Activated T-cell treated with anti-CD3 and anti-CD28 coated beads for 24 hours (primary cell): ENCODE results near the gene TGFB1.

ENCODE experiments used
- DNase-seq: peaks from one replicate; pipeline ENCODE4 v3.0.0-alpha.2; 2020; ENCODE audit warnings: low read depth

TGFB1 gene

GRCh38 chr19:41341669-41342490 lies 11.8 kb downstream of the TGFB1 start:
- no peak for DNase-seq

- no peak for DNase-seq
Measured at GRCh38 chr19:41339936-41340335, 13.8 kb downstream of the TGFB1 start.

- no peak for DNase-seq
Measured at GRCh38 chr19:41335467-41335866, 18.3 kb downstream of the TGFB1 start.

- DNase-seq: no peak
Measured at GRCh38 chr19:41334793-41335192, 18.9 kb downstream of the TGFB1 start.

DNA sequence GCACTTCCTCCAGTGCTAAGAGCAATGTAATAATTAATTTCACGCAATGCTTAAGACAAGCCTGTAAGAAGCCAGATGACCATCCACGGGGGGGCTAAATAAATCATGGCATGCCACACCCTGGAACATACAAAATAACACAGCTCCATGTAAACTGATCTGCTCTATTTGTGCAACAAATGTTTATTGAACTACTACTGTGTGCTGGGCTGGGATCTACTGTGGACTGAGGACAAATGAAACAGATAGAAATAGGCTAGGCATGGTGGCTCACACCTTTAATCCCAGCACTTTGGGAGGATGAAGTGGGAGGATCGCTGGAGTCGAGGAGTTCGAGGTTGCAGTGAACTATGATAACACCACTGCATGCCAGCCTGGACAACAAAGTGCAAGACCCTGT lies 21.3 kb downstream of the TGFB1 start:
- no peak for DNase-seq

- no peak for DNase-seq
Measured at GRCh38 chr19:41332000-41332399, 21.7 kb downstream of the TGFB1 start.

DNA sequence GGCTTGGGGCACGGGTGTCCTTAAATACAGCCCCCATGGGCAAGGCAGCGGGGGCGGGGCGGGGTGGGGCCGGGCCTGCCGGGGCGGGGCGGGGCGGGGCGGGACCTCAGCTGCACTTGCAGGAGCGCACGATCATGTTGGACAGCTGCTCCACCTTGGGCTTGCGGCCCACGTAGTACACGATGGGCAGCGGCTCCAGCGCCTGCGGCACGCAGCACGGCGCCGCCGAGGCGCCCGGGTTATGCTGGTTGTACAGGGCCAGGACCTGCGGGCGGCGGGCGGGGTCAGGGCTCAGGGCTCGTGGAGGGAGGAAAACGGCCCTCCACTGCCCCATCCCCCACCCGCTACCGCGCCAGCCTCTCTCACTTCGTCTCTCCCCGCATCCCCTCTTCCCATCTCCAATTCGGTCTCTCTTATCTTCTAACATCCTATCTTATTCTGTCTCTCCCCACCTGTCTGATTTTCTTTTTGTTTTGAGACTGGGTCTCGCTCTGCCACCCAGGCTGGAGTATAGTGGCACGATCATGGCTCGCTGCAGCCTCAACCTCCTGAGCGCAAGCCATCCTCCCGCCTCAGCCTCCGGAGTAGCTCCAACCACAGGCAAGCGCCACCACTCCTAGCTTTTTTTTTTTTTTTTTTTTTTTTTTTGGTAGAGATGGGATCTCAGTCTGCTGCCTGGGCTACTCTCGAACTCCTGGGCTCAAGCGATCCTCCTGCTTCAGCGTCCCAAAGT lies 22.6 kb downstream of the TGFB1 start:
- no peak for DNase-seq

GRCh38 chr19:41330481-41330880 lies 23.2 kb downstream of the TGFB1 start:
- no peak for DNase-seq

GRCh38 chr19:41328842-41329225 lies 24.9 kb downstream of the TGFB1 start:
- DNase-seq: no peak

- DNase-seq: peak; percentile 56
Measured at GRCh38 chr19:41328157-41328841, 25.4 kb downstream of the TGFB1 start.

DNA sequence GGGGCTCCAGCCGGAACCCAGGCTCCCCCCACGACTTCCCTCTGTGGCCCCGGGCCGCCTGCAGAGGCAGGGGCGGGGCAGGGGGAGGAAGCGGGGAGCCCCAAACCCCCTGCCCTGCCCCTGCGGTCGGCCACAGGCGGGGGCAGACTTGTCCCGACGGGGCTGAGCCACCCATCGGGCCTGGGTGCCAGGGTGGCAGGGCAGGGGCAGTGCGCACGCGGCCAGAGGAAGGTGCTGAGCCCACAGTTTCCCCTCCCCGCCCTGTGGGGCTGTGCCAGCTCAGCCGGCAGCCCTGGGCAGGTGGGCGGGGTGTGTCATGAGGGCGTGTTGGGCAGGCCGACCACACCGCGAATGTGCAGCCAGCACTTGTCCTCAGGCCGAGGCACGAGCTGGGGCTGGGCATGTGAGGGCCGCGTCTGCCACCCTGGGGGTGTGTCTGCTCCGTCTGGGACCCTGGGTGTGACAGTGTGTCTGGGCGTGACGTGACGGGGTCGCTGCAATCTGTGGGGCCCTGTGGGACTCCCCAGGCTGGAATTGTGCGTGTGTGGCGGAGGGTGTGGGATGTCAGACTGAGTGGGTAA lies 26.1 kb downstream of the TGFB1 start:
- DNase-seq: peak; percentile 80

DNA sequence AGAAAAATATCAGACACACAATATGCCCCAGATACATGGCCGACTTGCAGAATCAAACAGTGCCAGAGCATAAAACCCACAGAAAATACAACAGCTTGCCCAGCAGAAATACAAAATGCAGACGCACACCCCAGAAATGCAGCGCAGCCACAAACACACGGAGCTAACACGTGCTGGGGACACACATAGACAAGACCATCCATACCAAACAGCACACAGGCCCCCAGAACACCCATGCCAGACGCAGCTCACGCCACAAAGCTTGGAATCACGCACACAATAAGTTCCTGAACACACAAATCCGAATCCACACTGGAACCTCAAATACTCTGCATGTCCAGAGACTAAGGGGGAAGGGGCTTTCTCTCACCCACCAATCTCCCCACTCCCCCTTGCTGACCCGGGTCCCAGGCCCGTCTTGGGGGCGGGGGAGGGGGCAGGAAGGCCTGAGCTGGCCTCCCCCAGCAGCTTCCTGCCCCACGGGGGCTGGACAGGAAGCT lies 26.6 kb downstream of the TGFB1 start:
- no peak for DNase-seq

DNA sequence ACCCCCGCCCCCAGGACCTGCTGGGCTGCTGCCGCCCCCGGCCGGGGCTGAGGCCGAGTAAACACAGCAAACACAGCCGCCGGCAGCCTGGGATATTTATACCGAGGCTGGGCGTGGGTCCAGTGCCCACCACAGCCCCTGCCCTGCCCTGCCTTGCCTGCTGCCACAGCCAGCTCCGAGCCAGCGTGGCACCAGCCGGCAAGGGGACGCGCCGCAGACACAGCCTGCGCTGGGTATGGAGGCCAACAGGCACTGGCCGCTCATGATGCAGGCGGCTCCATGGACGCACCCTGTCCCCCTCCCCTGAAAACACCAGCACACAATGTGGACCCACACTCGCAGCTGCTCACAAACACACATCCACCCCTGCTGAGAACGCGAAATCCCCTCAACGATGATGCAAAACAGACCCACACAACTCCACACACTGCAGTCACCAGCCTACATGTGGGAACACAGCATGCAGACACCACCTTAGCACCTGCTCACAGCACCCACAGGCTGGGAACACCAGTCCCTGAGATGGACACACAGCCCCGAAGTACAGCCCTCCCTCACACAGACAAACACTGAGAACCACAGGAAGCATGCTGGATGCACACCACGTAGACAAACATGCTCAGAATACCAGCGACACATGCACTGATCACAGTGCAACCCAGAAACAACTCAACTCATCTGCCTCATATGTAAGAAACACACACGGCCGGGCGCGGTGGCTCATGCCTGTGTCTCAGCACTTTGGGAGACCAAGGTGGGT lies 27.6 kb downstream of the TGFB1 start:
- DNase-seq: no peak

GRCh38 chr19:41325640-41325946 lies 28.1 kb downstream of the TGFB1 start:
- DNase-seq: no peak

DNA sequence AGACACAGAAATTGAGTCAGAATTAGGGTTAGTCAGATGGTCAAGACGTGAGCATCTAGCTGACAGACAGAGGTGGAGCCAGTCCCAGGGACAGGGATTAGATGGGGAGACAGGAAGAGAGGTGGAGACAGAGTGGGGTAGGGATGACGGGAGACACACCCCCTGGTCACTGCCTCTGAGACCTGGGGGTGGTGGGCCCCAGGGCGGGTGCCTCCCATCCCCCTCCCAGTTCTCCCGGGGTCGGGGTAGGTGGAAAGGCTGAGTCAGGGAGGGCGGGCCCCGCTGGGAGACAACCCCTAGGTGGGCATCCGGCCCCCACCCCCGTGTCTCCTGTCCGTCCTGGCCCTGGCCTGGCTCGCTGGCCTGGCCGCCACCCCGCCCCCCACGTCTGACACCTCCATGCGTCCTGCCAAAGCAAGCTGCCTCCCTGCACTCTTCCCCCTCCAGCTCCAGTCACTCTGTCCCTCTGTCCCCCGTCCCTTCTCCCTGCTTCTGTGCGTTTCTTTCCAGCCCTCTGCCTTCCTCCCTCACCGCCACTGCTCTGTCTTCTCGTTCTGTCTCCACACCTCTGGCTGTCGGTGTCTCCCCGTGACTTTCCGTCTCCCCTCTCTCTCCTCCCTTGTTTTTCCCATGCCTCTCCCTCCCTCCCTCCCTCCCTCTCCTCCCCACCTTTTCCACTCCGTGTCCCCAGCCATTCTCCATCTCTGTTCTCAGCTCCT lies 28.6 kb downstream of the TGFB1 start:
- no peak for DNase-seq

- no peak for DNase-seq
Measured at GRCh38 chr19:41324231-41324702, 29.5 kb downstream of the TGFB1 start.

GRCh38 chr19:41323430-41324125 lies 30.1 kb downstream of the TGFB1 start:
- no peak for DNase-seq

DNA sequence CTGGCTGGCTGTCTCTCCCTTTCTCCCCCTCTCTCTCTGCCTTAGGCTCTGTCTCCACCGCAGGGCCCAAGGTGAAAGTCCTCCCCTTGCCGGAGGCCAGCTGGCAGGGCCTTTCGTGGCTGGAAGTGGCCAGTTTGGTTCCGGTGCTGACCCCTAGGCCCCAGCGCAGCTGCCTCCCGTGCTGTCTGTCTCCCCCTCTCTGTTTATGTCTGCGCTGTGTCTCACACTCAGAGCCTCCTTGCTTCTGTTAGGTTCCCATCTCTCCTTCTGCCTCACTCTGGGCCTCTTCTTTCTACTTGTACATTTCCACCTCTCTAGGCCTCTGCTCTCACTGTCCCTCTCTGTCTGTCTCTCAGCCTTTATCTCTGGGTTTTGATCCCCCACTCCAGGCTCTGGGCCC lies 30.7 kb downstream of the TGFB1 start:
- no peak for DNase-seq

- no peak for DNase-seq
Measured at GRCh38 chr19:41322451-41322850, 31.3 kb downstream of the TGFB1 start.

- DNase-seq: no peak
Measured at GRCh38 chr19:41321600-41322270, 32.0 kb downstream of the TGFB1 start.
